Nephron (organoid): Measurements from ENCODE around the gene YARS1.

Experiments used
- H3K27ac Mint-ChIP-seq, 3 experiments: 2 replicates each; pipeline ENCODE4 v1.8.0; 2020; ENCODE audit warnings: mixed read lengths in 3 of 3, mild to moderate bottlenecking in 2 of 3, moderate library complexity in 1 of 3
- H3K27me3 Mint-ChIP-seq: 2 replicates; pipeline ENCODE4 v1.8.0; 2021; ENCODE audit warnings: low read depth, mild to moderate bottlenecking, moderate library complexity, mixed read lengths
- H3K36me3 Mint-ChIP-seq: 2 replicates; pipeline ENCODE4 v1.8.0; 2020; ENCODE audit warnings: low read depth, mixed read lengths
- H3K4me1 Mint-ChIP-seq: 2 replicates; pipeline ENCODE4 v1.8.0; 2020; ENCODE audit warnings: mixed read lengths
- H3K4me3 Mint-ChIP-seq, 3 experiments: 2 replicates each; pipeline ENCODE4 v1.8.0; 2020; ENCODE audit warnings: mild to moderate bottlenecking in 3 of 3, mixed read lengths in 3 of 3, moderate library complexity in 2 of 3
- H3K9me3 Mint-ChIP-seq: 2 replicates; pipeline ENCODE4 v1.8.0; 2020; ENCODE audit warnings: mixed read lengths
- CTCF ChIP-seq, 3 experiments: fragments of 200-600 bp; sonication (generic); IDR thresholded peaks; one replicate each; pipeline ENCODE4 v1.5.0; 2021; ENCODE audit warnings: antibody characterized with exemption in 3 of 3; ENCODE audit not compliant: unreplicated experiment in 3 of 3

YARS1 gene

GRCh38 chr1:32749332-32749731, 67.8 kb downstream of the YARS1 start:
- no peaks in the 10 kb centered on the region for H3K27me3 Mint-ChIP-seq
- H3K4me3 Mint-ChIP-seq = no peak overlapping the region
- H3K9me3 Mint-ChIP-seq = no peaks in the 10 kb centered on the region
- no peaks in the 10 kb centered on the region for H3K36me3 Mint-ChIP-seq
- peaks cover 9% of the 10 kb centered on the region for H3K4me1 Mint-ChIP-seq
- TF ChIP-seq CTCF (IDR thresholded peaks at IDR 0.05; ENCODE audit: unreplicated experiment in 3 of 3) = no peak
- H3K27ac Mint-ChIP-seq = no peak overlapping the region

- Mint-ChIP-seq H3K4me1 (peaks cover 10% of the 10 kb centered on the region), H3K36me3 (no peaks in the 10 kb centered on the region), H3K4me3 (peak overlapping the region in 1 of 3 experiments; percentile 34), H3K9me3 (no peaks in the 10 kb centered on the region), H3K27ac (peak overlapping the region in 1 of 3 experiments; percentile 29), H3K27me3 (no peaks in the 10 kb centered on the region)
- TF ChIP-seq CTCF (IDR thresholded peaks at IDR 0.05; ENCODE audit: unreplicated experiment in 3 of 3) = no peak
Observed at GRCh38 chr1:32748926-32749325, 68.2 kb downstream of the YARS1 start.

GRCh38 chr1:32748348-32748747, 68.8 kb downstream of the YARS1 start:
- Mint-ChIP-seq H3K27ac (no peak overlapping the region), H3K9me3 (no peaks in the 10 kb centered on the region), H3K4me3 (no peak overlapping the region), H3K36me3 (no peaks in the 10 kb centered on the region), H3K4me1 (peaks cover 14% of the 10 kb centered on the region), H3K27me3 (no peaks in the 10 kb centered on the region)
- no peak for TF ChIP-seq CTCF (IDR thresholded peaks at IDR 0.05; ENCODE audit: unreplicated experiment in 3 of 3)

- Mint-ChIP-seq H3K9me3 (no peaks in the 10 kb centered on the region), H3K36me3 (no peaks in the 10 kb centered on the region), H3K4me1 (peaks cover 20% of the 10 kb centered on the region), H3K27ac (no peak overlapping the region), H3K4me3 (no peak overlapping the region), H3K27me3 (no peaks in the 10 kb centered on the region)
- TF ChIP-seq CTCF (IDR thresholded peaks at IDR 0.05; ENCODE audit: unreplicated experiment in 3 of 3) = no peak
Observed at GRCh38 chr1:32746130-32746529, 71.0 kb downstream of the YARS1 start.

GRCh38 chr1:32744071-32744425, 73.1 kb downstream of the YARS1 start:
- no peaks in the 10 kb centered on the region for H3K36me3 Mint-ChIP-seq
- H3K27me3 Mint-ChIP-seq = no peaks in the 10 kb centered on the region
- TF ChIP-seq CTCF (IDR thresholded peaks at IDR 0.05; ENCODE audit: unreplicated experiment in 3 of 3) = no peak
- H3K27ac Mint-ChIP-seq = peak overlapping the region; percentile 4 to 87 (median 36)
- H3K4me3 Mint-ChIP-seq = peak overlapping the region; percentile 60 to 86 (median 83)
- H3K4me1 Mint-ChIP-seq = peaks cover 19% of the 10 kb centered on the region
- no peaks in the 10 kb centered on the region for H3K9me3 Mint-ChIP-seq

- no peaks in the 10 kb centered on the region for H3K36me3 Mint-ChIP-seq
- H3K4me3 Mint-ChIP-seq = peak overlapping the region; percentile 79 to 86 (median 83)
- peak overlapping the region; percentile 4 to 87 (median 36) for H3K27ac Mint-ChIP-seq
- H3K4me1 Mint-ChIP-seq = peaks cover 15% of the 10 kb centered on the region
- no peaks in the 10 kb centered on the region for H3K9me3 Mint-ChIP-seq
- no peaks in the 10 kb centered on the region for H3K27me3 Mint-ChIP-seq
- no peak for TF ChIP-seq CTCF (IDR thresholded peaks at IDR 0.05; ENCODE audit: unreplicated experiment in 3 of 3)
Observed at GRCh38 chr1:32743380-32744070, 73.6 kb downstream of the YARS1 start.
